BJ (cell line): ENCODE data around the gene RNU6-9. TPM values are rescaled to one million over a fixed set of nuclear protein-coding genes. Genes with fewer than 3 reads are reported as not detected.

Source experiments
- CTCF ChIA-PET: fragments of 350-600 bp; formaldehyde crosslinking; extraction: SDS; loops from one replicate; lab custom pipeline; 2021; ENCODE audit warnings: antibody characterized with exemption, inconsistent platforms; lab: Yijun Ruan, JAX
- POLR2A ChIA-PET: fragments of 300-600 bp; sonication (Branson Sonifier 250); formaldehyde crosslinking; extraction: SDS; loops from one replicate; lab custom pipeline; 2021; ENCODE audit warnings: antibody characterized with exemption; lab: Charles Lee
- DNase-seq: peaks from one replicate; pipeline ENCODE4 v3.0.0-alpha.2; 2011; ENCODE audit warnings: low read depth
- H3K27me3 ChIP-seq: 2 replicates; pipeline ENCODE4 v1.6.0; 2011; ENCODE audit warnings: low read length; ENCODE audit not compliant: control insufficient read depth, insufficient read depth
- H3K36me3 ChIP-seq: 2 replicates; pipeline ENCODE4 v1.5.1; 2011; ENCODE audit warnings: low read length; ENCODE audit not compliant: control insufficient read depth, insufficient read depth
- H3K4me3 ChIP-seq: 2 replicates; pipeline ENCODE4 v1.5.1; 2011; ENCODE audit warnings: low read depth, mild to moderate bottlenecking, control low read depth, low read length
- CTCF ChIP-seq: IDR thresholded peaks from 2 replicates; pipeline ENCODE4 v1.5.1; 2011; ENCODE audit warnings: low read depth, mild to moderate bottlenecking, control low read depth, inconsistent platforms, low read length, moderate library complexity; ENCODE audit not compliant: insufficient read depth
- polyA plus RNA-seq: library from polyadenylated mRNA; depleted of rRNA; stranded (reverse); fragments of >200 nt; gene quantifications from 2 replicates; pipeline ENCODE4 v1.2.3, GENCODE V29; 2011

Gene RNU6-9
- polyA plus RNA-seq, 1 experiment, result not detected

- H3K36me3 ChIP-seq, result peaks cover 48% of the 10 kb centered on the region
Measured at GRCh38 chr19:881385-882071, 11.8 kb upstream of the RNU6-9 start.

GRCh38 chr19:882871-883497, 10.3 kb upstream of the RNU6-9 start:
- Histone ChIP-seq H3K36me3 (peaks cover 43% of the 10 kb centered on the region), H3K27me3 (no peaks in the 10 kb centered on the region), H3K4me3 (no peak overlapping the region)
- ChIA-PET POLR2A (no interaction called here), CTCF (no interaction called here)
- no peak for TF ChIP-seq CTCF
- no peak for DNase-seq

More at GRCh38 chr19:881385-882071, 11.8 kb upstream of the RNU6-9 start:
- H3K27me3 ChIP-seq, result no peaks in the 10 kb centered on the region
- ChIA-PET CTCF (no interaction called here), POLR2A (no interaction called here)
- no peak for TF ChIP-seq CTCF
- no peak overlapping the region for H3K4me3 ChIP-seq
- DNase-seq, result no peak

GRCh38 chr19:883661-884211, 9.5 kb upstream of the RNU6-9 start:
- Histone ChIP-seq H3K27me3 (no peaks in the 10 kb centered on the region), H3K36me3 (peaks cover 44% of the 10 kb centered on the region), H3K4me3 (no peak overlapping the region)
- ChIA-PET CTCF (no interaction called here), POLR2A (no interaction called here)
- DNase-seq, result no peak
- TF ChIP-seq CTCF, result no peak

GRCh38 chr19:884420-885211, 8.7 kb upstream of the RNU6-9 start:
- ChIA-PET CTCF (no interaction called here), POLR2A (no interaction called here)
- Histone ChIP-seq H3K27me3 (no peaks in the 10 kb centered on the region), H3K4me3 (no peak overlapping the region), H3K36me3 (peaks cover 49% of the 10 kb centered on the region)
- TF ChIP-seq CTCF, result no peak
- no peak for DNase-seq

- CTCF ChIA-PET, result no interaction called here
- no peak overlapping the region for H3K4me3 ChIP-seq
- H3K36me3 ChIP-seq, result peaks cover 54% of the 10 kb centered on the region
- POLR2A ChIA-PET, result no interaction called here
- no peak for TF ChIP-seq CTCF
- H3K27me3 ChIP-seq, result no peaks in the 10 kb centered on the region
- DNase-seq, result no peak
Measured at GRCh38 chr19:885536-886224, 7.6 kb upstream of the RNU6-9 start.
